Esophagus muscularis mucosa (tissue), 3 donors: ENCODE results near the gene GRIN3B.

Experiments used
- POLR2A ChIP-seq: fragments of 450-650 bp; IDR thresholded peaks from one replicate; pipeline ENCODE4 v1.6.1; 2017; ENCODE audit warnings: antibody characterized with exemption, moderate library complexity, mild to moderate bottlenecking, low read depth
- POLR2AphosphoS5 ChIP-seq, 2 donors: sonication (generic); formaldehyde crosslinking; IDR thresholded peaks; one replicate each; pipeline ENCODE4 v1.6.1; 2017; ENCODE audit warnings: antibody characterized with exemption in 2 of 2
- TF ChIP-seq, protein P1 (sequence below), 3 experiments: fragments of 200-600 bp in 2 of 3; fragments of 450-650 bp in 1 of 3; sonication (generic) in 2 of 3; IDR thresholded peaks; one replicate each; pipeline ENCODE4 v1.5.1; 2017 to 2019; ENCODE audit warnings: antibody characterized with exemption in 3 of 3, mild to moderate bottlenecking in 2 of 3, moderate library complexity in 1 of 3

DNA sequence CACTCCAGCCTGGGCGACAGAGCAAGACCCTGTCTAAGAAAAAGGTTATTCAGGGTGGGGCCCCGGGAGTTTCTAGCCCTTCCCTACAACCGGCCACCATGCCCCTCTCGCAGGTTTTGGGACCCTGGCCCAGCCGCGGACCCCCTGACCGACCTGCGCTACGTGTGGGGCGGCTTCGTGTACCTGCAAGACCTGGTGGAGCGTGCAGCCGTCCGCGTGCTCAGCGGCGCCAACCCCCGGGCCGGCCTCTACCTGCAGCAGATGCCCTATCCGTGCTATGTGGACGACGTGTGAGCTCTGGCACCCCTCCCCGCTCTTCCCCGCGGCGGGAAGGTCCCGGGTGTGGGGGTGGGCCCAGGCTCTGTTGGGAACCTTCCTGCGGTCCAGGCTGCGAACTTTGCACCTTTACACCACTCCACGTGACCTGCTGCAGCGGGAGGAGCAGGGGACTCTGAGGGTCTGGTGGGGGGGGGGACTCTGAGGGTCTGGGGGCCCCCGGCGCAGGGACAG is 46.0 kb downstream of the GRIN3B start:
- TF ChIP-seq, protein P1, sequence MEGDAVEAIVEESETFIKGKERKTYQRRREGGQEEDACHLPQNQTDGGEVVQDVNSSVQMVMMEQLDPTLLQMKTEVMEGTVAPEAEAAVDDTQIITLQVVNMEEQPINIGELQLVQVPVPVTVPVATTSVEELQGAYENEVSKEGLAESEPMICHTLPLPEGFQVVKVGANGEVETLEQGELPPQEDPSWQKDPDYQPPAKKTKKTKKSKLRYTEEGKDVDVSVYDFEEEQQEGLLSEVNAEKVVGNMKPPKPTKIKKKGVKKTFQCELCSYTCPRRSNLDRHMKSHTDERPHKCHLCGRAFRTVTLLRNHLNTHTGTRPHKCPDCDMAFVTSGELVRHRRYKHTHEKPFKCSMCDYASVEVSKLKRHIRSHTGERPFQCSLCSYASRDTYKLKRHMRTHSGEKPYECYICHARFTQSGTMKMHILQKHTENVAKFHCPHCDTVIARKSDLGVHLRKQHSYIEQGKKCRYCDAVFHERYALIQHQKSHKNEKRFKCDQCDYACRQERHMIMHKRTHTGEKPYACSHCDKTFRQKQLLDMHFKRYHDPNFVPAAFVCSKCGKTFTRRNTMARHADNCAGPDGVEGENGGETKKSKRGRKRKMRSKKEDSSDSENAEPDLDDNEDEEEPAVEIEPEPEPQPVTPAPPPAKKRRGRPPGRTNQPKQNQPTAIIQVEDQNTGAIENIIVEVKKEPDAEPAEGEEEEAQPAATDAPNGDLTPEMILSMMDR (IDR thresholded peaks at IDR 0.05), result no peak
- no peak for TF ChIP-seq POLR2AphosphoS5 (IDR thresholded peaks at IDR 0.05)
- no peak for TF ChIP-seq POLR2A
